ENCODE measurements around the gene CKS2.

The CKS2 gene

DNA sequence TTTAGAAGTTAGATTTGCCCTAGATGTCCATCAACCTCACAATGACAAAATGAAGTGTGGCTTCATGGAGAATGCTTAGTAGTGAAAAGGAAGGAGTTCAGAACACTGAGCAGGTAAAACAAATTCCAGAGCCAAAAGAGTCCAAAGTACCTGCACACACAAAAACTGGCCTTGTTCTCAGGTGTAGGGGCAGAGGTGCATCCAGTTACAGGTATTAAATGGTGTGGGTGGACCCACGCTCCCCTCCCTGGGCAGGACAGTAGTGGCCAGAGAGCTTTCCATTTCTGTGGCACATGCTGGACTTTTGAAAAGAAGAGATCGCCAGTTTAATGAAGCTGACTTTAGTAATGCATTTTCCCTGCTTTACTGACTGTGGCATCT lies 54.5 kb downstream of the CKS2 start:
- Histone ChIP-seq H4K20me1 (ENCODE audit: insufficient read depth, low read length) (peaks cover 3% of the 10 kb centered on the region; the same call in 1 of the 2 replicates), H3K4me3 (ENCODE audit: low read depth in 1 of 2, low read length in 2 of 2) (no peak overlapping the region), H3K36me3 (ENCODE audit: insufficient read depth, low read length) (peaks cover 29% of the 10 kb centered on the region), H3K9me3 (ENCODE audit: insufficient read depth, low read length, severe bottlenecking) (no peaks in the 10 kb centered on the region), H3K9ac (ENCODE audit: low read depth, low read length) (no peak overlapping the region), H3K4me2 (ENCODE audit: insufficient read depth, low read length) (no peak overlapping the region), H3K4me1 (ENCODE audit: insufficient read depth, low read length) (no peaks in the 10 kb centered on the region), H3K27ac (ENCODE audit: low read length) (no peak overlapping the region), H3K27me3 (ENCODE audit: insufficient read depth, low read length, poor library complexity) (no peaks in the 10 kb centered on the region), H2AFZ (ENCODE audit: low read depth, low read length) (no peak overlapping the region), H3K79me2 (ENCODE audit: insufficient read depth, low read length) (no peaks in the 10 kb centered on the region)
- TF ChIP-seq, protein P1, sequence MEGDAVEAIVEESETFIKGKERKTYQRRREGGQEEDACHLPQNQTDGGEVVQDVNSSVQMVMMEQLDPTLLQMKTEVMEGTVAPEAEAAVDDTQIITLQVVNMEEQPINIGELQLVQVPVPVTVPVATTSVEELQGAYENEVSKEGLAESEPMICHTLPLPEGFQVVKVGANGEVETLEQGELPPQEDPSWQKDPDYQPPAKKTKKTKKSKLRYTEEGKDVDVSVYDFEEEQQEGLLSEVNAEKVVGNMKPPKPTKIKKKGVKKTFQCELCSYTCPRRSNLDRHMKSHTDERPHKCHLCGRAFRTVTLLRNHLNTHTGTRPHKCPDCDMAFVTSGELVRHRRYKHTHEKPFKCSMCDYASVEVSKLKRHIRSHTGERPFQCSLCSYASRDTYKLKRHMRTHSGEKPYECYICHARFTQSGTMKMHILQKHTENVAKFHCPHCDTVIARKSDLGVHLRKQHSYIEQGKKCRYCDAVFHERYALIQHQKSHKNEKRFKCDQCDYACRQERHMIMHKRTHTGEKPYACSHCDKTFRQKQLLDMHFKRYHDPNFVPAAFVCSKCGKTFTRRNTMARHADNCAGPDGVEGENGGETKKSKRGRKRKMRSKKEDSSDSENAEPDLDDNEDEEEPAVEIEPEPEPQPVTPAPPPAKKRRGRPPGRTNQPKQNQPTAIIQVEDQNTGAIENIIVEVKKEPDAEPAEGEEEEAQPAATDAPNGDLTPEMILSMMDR (IDR thresholded peaks at IDR 0.05; ENCODE audit: borderline replicate concordance, extremely low read depth, low read length, poor library complexity, severe bottlenecking) = no peak
- TF ChIP-seq EZH2 (IDR thresholded peaks at IDR 0.05; ENCODE audit: borderline replicate concordance, low read depth, low read length, severe bottlenecking) = no peak
- ATAC-seq (ENCODE audit: insufficient read depth, low read depth) = no peak
- DNase-seq = no peak
